ENCODE results near the gene EFCAB11.

EFCAB11 gene

GRCh38 chr14:89807892-89808291 is 146.6 kb downstream of the EFCAB11 start:
- no peak for DNase-seq

- no peak for DNase-seq
Measured at GRCh38 chr14:89807151-89807550, 147.4 kb downstream of the EFCAB11 start.

- no peak for DNase-seq
Measured at GRCh38 chr14:89806451-89806850, 148.1 kb downstream of the EFCAB11 start.

GRCh38 chr14:89805501-89805900 is 149.0 kb downstream of the EFCAB11 start:
- DNase-seq, result no peak

GRCh38 chr14:89803542-89803941 is 151.0 kb downstream of the EFCAB11 start:
- no peak for DNase-seq

- DNase-seq, result no peak
Measured at GRCh38 chr14:89801136-89801535, 153.4 kb downstream of the EFCAB11 start.

GRCh38 chr14:89798212-89798773 is 156.2 kb downstream of the EFCAB11 start:
- DNase-seq, result no peak

- DNase-seq, result no peak
Measured at GRCh38 chr14:89797148-89797547, 157.4 kb downstream of the EFCAB11 start.

- no peak for DNase-seq
Measured at GRCh38 chr14:89794096-89794495, 160.4 kb downstream of the EFCAB11 start.

- DNase-seq, result no peak
Measured at GRCh38 chr14:89793367-89793716, 161.2 kb downstream of the EFCAB11 start.

- no peak for DNase-seq
Measured at GRCh38 chr14:89792489-89793366, 161.8 kb downstream of the EFCAB11 start.

- DNase-seq, result no peak
Measured at GRCh38 chr14:89787525-89787924, 167.0 kb downstream of the EFCAB11 start.

GRCh38 chr14:89781046-89781445 is 173.5 kb downstream of the EFCAB11 start:
- DNase-seq, result no peak

GRCh38 chr14:89779707-89780106 is 174.8 kb downstream of the EFCAB11 start:
- no peak for DNase-seq

- no peak for DNase-seq
Measured at GRCh38 chr14:89775946-89776345, 178.6 kb downstream of the EFCAB11 start.

- no peak for DNase-seq
Measured at GRCh38 chr14:89775151-89775550, 179.4 kb downstream of the EFCAB11 start.

- DNase-seq, result peak; percentile 85
Measured at GRCh38 chr14:89773644-89774316, 180.8 kb downstream of the EFCAB11 start.

- DNase-seq, result peak; percentile 45
Measured at GRCh38 chr14:89773151-89773550, 181.4 kb downstream of the EFCAB11 start.

- no peak for DNase-seq
Measured at GRCh38 chr14:89771251-89771650, 183.3 kb downstream of the EFCAB11 start.

GRCh38 chr14:89767861-89768268 is 186.7 kb downstream of the EFCAB11 start:
- DNase-seq, result peak; percentile 59

- no peak for DNase-seq
Measured at GRCh38 chr14:89767131-89767530, 187.4 kb downstream of the EFCAB11 start.

GRCh38 chr14:89765346-89765745 is 189.2 kb downstream of the EFCAB11 start:
- DNase-seq, result no peak

- DNase-seq, result no peak
Measured at GRCh38 chr14:89760086-89760485, 194.4 kb downstream of the EFCAB11 start.

GRCh38 chr14:89757313-89757939 is 197.1 kb downstream of the EFCAB11 start:
- no peak for DNase-seq

Measured in DMS53 (cell line).